NB4 (cell line): ENCODE measurements around the gene CFAP43.

Source experiments
- CTCF ChIP-seq: IDR thresholded peaks from one replicate; pipeline ENCODE4 v1.5.1; 2012; ENCODE audit warnings: low read depth, low read length
- MAX ChIP-seq: IDR thresholded peaks from 2 replicates; pipeline ENCODE4 v1.6.1; 2011; ENCODE audit warnings: low read depth, low read length
- MYC ChIP-seq: IDR thresholded peaks from 2 replicates; pipeline ENCODE4 v1.6.1; 2011; ENCODE audit warnings: low read depth, low read length
- POLR2A ChIP-seq: IDR thresholded peaks from 2 replicates; pipeline ENCODE4 v1.6.1; 2011; ENCODE audit warnings: mild to moderate bottlenecking; ENCODE audit not compliant: insufficient read length; ENCODE audit errors: extremely low read depth

GRCh38 chr10:104151737-104152136, 80.4 kb downstream of the CFAP43 start:
- no peak for TF ChIP-seq CTCF
- TF ChIP-seq POLR2A: no peak
- no peak for TF ChIP-seq MAX
- no peak for TF ChIP-seq MYC
